Left colon (tissue), 2 donors: ENCODE measurements around the gene LRRC37A. TPM values are rescaled to one million over a fixed set of nuclear protein-coding genes. Genes with fewer than 3 reads are reported as not detected.

Experiments used
- total RNA-seq, 2 donors: library from RNA; stranded (reverse); fragmentation: NEBNext Ultra II Directional; extraction: Animal tissue kit (Norgen Biotek cat#: 25700); gene quantifications; one replicate each; pipeline ENCODE4 v1.2.1, GENCODE V29; 2021
- donor health status: DM: no; HTN: no; CAD: no.
- donor health status: DM: yes; HTN: yes; CAD: no.

Gene LRRC37A
- total RNA-seq, 2 donors from 2014 or later = 4.1 to 6.4 TPM

Other genes starting within 250 kb of the LRRC37A start
- 10 to 100 TPM; 79.4 to 81.9 TPM for gene KANSL1, start 101.7 kb upstream of the LRRC37A start, total RNA-seq
- 10 to 100 TPM; 10.4 to 11.1 TPM for gene ARL17B, start 66.6 kb downstream of the LRRC37A start, total RNA-seq
- gene LRRC37A2, start 217.3 kb downstream of the LRRC37A start, total RNA-seq = 10 to 100 TPM; 12.0 to 15.2 TPM